Spleen (tissue), 11 donors: ENCODE measurements around the gene GID8. TPM values are rescaled to one million over a fixed set of nuclear protein-coding genes. Genes with fewer than 3 reads are reported as not detected.

Source experiments
- DNase-seq: peaks from one replicate; pipeline ENCODE4 v3.0.0-alpha.2; 2020
- H3K27ac ChIP-seq, 8 donors: fragments of 200-600 bp; sonication (generic) in 7 of 8; 1 replicate in 4 of 8; 2 replicates in 4 of 8; pipeline versions ENCODE4 v1.5.0 to v1.8.0; 2016 to 2021; ENCODE audit warnings: inconsistent platforms in 4 of 8, mild to moderate bottlenecking in 4 of 8, moderate library complexity in 1 of 8
- H3K27me3 ChIP-seq, 7 donors: fragments of 200-600 bp; sonication (generic) in 6 of 7; replicated peaks in 1 of 7; 1 replicate in 4 of 7; 2 replicates in 3 of 7; pipeline versions ENCODE4 v1.5.0 to v1.8.0; 2016 to 2021; ENCODE audit warnings: inconsistent platforms in 3 of 7, mild to moderate bottlenecking in 1 of 7
- H3K36me3 ChIP-seq, 6 donors: fragments of 200-600 bp; sonication (generic) in 5 of 6; 1 replicate in 4 of 6; 2 replicates in 2 of 6; pipeline versions ENCODE4 v1.5.0 to v1.8.0; 2016 to 2021; ENCODE audit warnings: inconsistent platforms in 2 of 6
- H3K4me1 ChIP-seq, 6 donors: fragments of 200-600 bp; sonication (generic) in 5 of 6; 1 replicate in 3 of 6; 2 replicates in 3 of 6; pipeline versions ENCODE4 v1.5.0 to v1.8.0; 2016 to 2021; ENCODE audit warnings: inconsistent platforms in 3 of 6
- H3K4me3 ChIP-seq, 8 donors: fragments of 200-600 bp; sonication (generic) in 7 of 8; 1 replicate in 4 of 8; 2 replicates in 4 of 8; pipeline versions ENCODE4 v1.5.0 to v1.8.0; 2016 to 2021; ENCODE audit warnings: inconsistent platforms in 4 of 8, mild to moderate bottlenecking in 4 of 8, moderate library complexity in 2 of 8
- H3K9me3 ChIP-seq, 8 donors: fragments of 200-600 bp; sonication (generic) in 7 of 8; 1 replicate in 4 of 8; 2 replicates in 4 of 8; pipeline versions ENCODE4 v1.5.0 to v1.8.0; 2016 to 2021; ENCODE audit warnings: inconsistent platforms in 4 of 8
- CTCF ChIP-seq, 11 experiments: fragments of 200-600 bp in 7 of 11; fragments of 450-650 bp in 4 of 11; sonication (generic) in 4 of 11; IDR thresholded peaks in 8 of 11; conservative IDR thresholded peaks in 3 of 11; 1 replicate in 7 of 11; 2 replicates in 4 of 11; pipeline versions ENCODE4 v1.4.0 to v1.8.0; 2016 to 2021; ENCODE audit warnings: antibody characterized with exemption in 11 of 11, inconsistent platforms in 4 of 11, mild to moderate bottlenecking in 1 of 11
- POLR2A ChIP-seq, 3 donors: fragments of 450-650 bp; IDR thresholded peaks; one replicate each; pipeline ENCODE4 v1.5.1; 2017; ENCODE audit warnings: antibody characterized with exemption in 3 of 3, mild to moderate bottlenecking in 1 of 3
- POLR2AphosphoS5 ChIP-seq, 3 donors: sonication (generic); formaldehyde crosslinking; IDR thresholded peaks; one replicate each; pipeline ENCODE4 v1.5.1; 2017; ENCODE audit warnings: antibody characterized with exemption in 3 of 3
- WGBS, 5 donors: extraction: QIAGEN DNeasy Blood & Tissue Kit in 3 of 5; methylation state at CpG; one replicate each; pipeline versions ENCODE4 v1.1.5 to v1.1.7; 2013 to 2018; 5-methylcytosine and 5-hydroxymethylcytosine counted together
- intact Hi-C: fragments of 100-400 bp; cut with DNase I; formaldehyde crosslinking; loops from one replicate; pipeline ENCODE4 v1.15.0; 2023; ENCODE audit warnings: low total_unique reads
- polyA plus RNA-seq, 3 donors: library from polyadenylated mRNA; stranded (reverse); fragments of 200-250 nt; gene quantifications; one replicate each; pipeline ENCODE4 v1.2.1, GENCODE V29; 2013
- total RNA-seq, 7 donors: library from RNA; depleted of rRNA in 3 of 7; stranded (reverse); fragments of >200 nt in 3 of 7; fragmentation: NEBNext Ultra II Directional in 4 of 7; extraction: Animal tissue kit (Norgen Biotek cat#: 25700) in 4 of 7; gene quantifications; one replicate each; pipeline versions ENCODE4 v1.1.0 to v1.2.1, GENCODE V29; 2016 to 2021
- donor health status: healthy with polysubstance abuse.
- donor health status: DM: no; HTN: no; CAD: no; lungs with moderate emphysema.
- donor health status: DM: no; HTN: no; CAD: no.
- donor health status: Bipolar disorder and iron deficiency.
- donor health status: healthy.
- donor health status: DM: no; HTN: no; CAD: no.
- donor health status: DM: yes; HTN: yes; CAD: no.

The GID8 gene
- total and polyA plus RNA-seq, 10 donors = 9.7 to 33.3 (median 28.1) TPM

GRCh38 chr20:62935968-62936585 is 1.9 kb upstream of the GID8 start:
- no peak overlapping the region for H3K27ac ChIP-seq

GRCh38 chr20:62937268-62938104 is 461 bp upstream of the GID8 start:
- Histone ChIP-seq H3K9me3 (no peaks in the 10 kb centered on the region), H3K4me1 (peaks cover 31 to 90% (median 71%) of the 10 kb centered on the region in 6 donors), H3K27ac (peak overlapping the region; percentile 83 to 96 (median 94)), H3K4me3 (peak overlapping the region; percentile 75 to 98 (median 96)), H3K36me3 (peaks cover 0 to 55% (median 21%) of the 10 kb centered on the region in 6 donors), H3K27me3 (no peaks in the 10 kb centered on the region)
- TF ChIP-seq POLR2AphosphoS5 (IDR thresholded peaks at IDR 0.05) (peak; percentile 96), CTCF (IDR thresholded peaks at IDR 0.05 in 8 of 11, conservative IDR thresholded peaks at IDR 0.05 in 3 of 11) (peak in 3 of 11 experiments; percentile 45 to 59 (median 56)), POLR2A (IDR thresholded peaks at IDR 0.05) (peak in 2 of 3 donors; percentile 33 to 47)
- intact Hi-C loops = no loop called here
- 0 to 1% (median 1%) methylated on average over 33 to 92 of the region's 92 CpGs for WGBS, 5 donors
- peak; percentile 97 for DNase-seq

More at GRCh38 chr20:62935968-62936585, 1.9 kb upstream of the GID8 start:
- Histone ChIP-seq H3K27me3 (no peaks in the 10 kb centered on the region), H3K9me3 (no peaks in the 10 kb centered on the region), H3K4me3 (peak overlapping the region in 7 of 8 donors; percentile 75 to 98 (median 97)), H3K36me3 (peaks cover 0 to 43% (median 9%) of the 10 kb centered on the region in 6 donors), H3K4me1 (peaks cover 31 to 90% (median 72%) of the 10 kb centered on the region in 6 donors)
- intact Hi-C loops = no loop called here
- WGBS, 5 donors = 87 to 92% (median 91%) methylated on average over 22 of the region's 22 CpGs
- peak; percentile 69 for DNase-seq
- TF ChIP-seq CTCF (IDR thresholded peaks at IDR 0.05 in 8 of 11, conservative IDR thresholded peaks at IDR 0.05 in 3 of 11) (no peak), POLR2A (IDR thresholded peaks at IDR 0.05) (no peak), POLR2AphosphoS5 (IDR thresholded peaks at IDR 0.05) (no peak)

DNA sequence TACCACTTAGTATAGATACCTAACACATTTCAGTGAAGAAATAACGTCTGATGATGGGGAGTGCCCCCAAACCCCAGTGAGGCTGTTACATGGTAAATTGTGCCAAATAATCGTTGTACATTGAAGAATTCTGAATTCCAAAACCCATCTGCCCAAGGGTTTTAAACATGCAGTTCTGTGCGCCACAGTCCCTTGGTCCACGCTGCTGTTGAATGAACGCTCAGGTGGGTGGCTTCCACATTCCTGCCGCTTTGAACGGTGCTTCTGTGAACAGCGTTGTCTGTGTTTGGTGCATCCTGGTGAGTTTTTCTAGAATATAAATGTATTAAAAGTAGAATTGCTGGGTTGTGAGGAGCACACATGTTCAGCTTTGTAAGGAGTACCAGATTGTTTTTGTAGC is 2.9 kb downstream of the GID8 start:
- 93 to 95% (median 94%) methylated on average over 8 of the region's 8 CpGs for WGBS, 5 donors
- peaks cover 0 to 55% (median 47%) of the 10 kb centered on the region in 6 donors for H3K36me3 ChIP-seq
- H3K9me3 ChIP-seq = no peaks in the 10 kb centered on the region
- no peak overlapping the region for H3K4me3 ChIP-seq
- intact Hi-C loops = no loop called here
- peak; percentile 44 for DNase-seq
- H3K4me1 ChIP-seq = peaks cover 25 to 58% (median 45%) of the 10 kb centered on the region in 6 donors
- no peak overlapping the region for H3K27ac ChIP-seq
- TF ChIP-seq CTCF (IDR thresholded peaks at IDR 0.05 in 8 of 11, conservative IDR thresholded peaks at IDR 0.05 in 3 of 11) (no peak), POLR2A (IDR thresholded peaks at IDR 0.05) (no peak), POLR2AphosphoS5 (IDR thresholded peaks at IDR 0.05) (no peak)
- no peaks in the 10 kb centered on the region for H3K27me3 ChIP-seq

- peaks cover 16 to 49% (median 35%) of the 10 kb centered on the region in 6 donors for H3K4me1 ChIP-seq
- intact Hi-C loops = no loop called here
- no peak overlapping the region for H3K27ac ChIP-seq
- peaks cover 0 to 62% (median 56%) of the 10 kb centered on the region in 6 donors for H3K36me3 ChIP-seq
- no peak for TF ChIP-seq CTCF (IDR thresholded peaks at IDR 0.05 in 8 of 11, conservative IDR thresholded peaks at IDR 0.05 in 3 of 11)
- no peak for TF ChIP-seq POLR2A (IDR thresholded peaks at IDR 0.05)
- TF ChIP-seq POLR2AphosphoS5 (IDR thresholded peaks at IDR 0.05) = no peak
- no peaks in the 10 kb centered on the region for H3K27me3 ChIP-seq
- DNase-seq = no peak
- H3K9me3 ChIP-seq = no peaks in the 10 kb centered on the region
- WGBS, 5 donors = 70 to 93% (median 90%) methylated on average over 1 of the region's 1 CpG
- no peak overlapping the region for H3K4me3 ChIP-seq
These were observed 3.8 kb downstream of the GID8 start for GRCh38 chr20:62941792-62942191.
